Heart left ventricle (tissue), 13 donors: ENCODE measurements around the gene MFF.

Experiments
- POLR2A ChIP-seq, 2 donors: fragments of 450-650 bp; IDR thresholded peaks; one replicate each; pipeline ENCODE4 v1.6.1; 2017; ENCODE audit warnings: antibody characterized with exemption in 2 of 2, mild to moderate bottlenecking in 2 of 2, moderate library complexity in 2 of 2
- TF ChIP-seq, protein P1 (sequence below), 12 donors: fragments of 200-600 bp; sonication (generic) in 4 of 12; IDR thresholded peaks; one replicate each; pipeline versions ENCODE4 v1.5.0 to v1.8.0; 2018 to 2022; ENCODE audit warnings: antibody characterized with exemption in 12 of 12, mild to moderate bottlenecking in 5 of 12
- donor health status: ischemic (EF 13 %, LVEDD 7.1; RV severe dilation, severe dysfunction).
- donor health status: DM: no; HTN: yes; CAD: no.
- donor health status: DM: no; HTN: no; CAD: no.
- donor health status: ischemic (EF 25% LVEDD 6.9; RV normal size, moderate dysfunction).
- donor health status: ischemic (EF 25% LVEDD 5.7; RV mildly dilated, moderate dysfunction).
- donor health status: ischemic (EF 35%, LVEDD 5.7; RV mildly dilated, moderate dysfunction).
- donor health status: nonischemic (EF 11% LVEDD 7.7; RV severe dilation, severe dysfunction).
- donor health status: DM: yes; HTN: yes; CAD: no.
- donor health status: PGD.
- donor health status: ischemic (EF 29% LVEDD 5.4; RV normal size, mild dysfunction).
- donor health status: nonischemic (EF 23%, LVEDD 6.1; RV moderate dilation, normal function).

DNA sequence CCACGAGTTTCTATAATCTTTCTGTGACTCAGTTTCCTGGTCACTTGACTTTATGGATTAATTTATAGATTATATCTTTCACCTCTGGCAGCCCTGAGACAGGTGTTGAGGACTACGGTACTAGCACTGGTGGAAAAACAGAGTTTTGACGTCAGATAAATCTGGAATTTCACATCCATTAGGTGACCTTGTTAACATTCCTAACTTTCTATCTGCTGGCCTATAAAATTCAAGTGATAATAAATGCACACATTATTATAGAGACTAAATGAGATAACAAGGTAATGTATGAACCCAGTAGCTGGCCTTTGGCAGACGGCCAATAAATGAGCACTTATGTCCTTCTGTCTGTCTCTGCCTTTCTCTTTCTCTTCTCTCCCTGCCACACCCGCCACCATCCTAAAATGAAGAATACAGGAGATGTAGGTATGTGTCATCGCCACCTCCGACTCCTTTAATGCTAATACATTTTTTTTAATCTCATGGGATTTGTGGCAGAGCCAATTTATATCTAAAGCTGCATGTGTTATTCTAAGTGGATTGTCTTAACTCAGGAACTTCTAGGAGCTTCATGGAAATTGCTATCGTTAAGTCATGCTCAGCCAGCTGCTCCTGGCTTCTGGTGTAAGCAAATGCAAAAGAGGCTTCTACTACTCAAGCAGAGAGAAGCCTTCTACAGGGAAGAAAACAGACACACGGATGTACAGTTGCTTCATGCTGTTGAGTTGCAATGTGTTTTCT lies 51.8 kb downstream of the MFF start:
- TF ChIP-seq, protein P1, sequence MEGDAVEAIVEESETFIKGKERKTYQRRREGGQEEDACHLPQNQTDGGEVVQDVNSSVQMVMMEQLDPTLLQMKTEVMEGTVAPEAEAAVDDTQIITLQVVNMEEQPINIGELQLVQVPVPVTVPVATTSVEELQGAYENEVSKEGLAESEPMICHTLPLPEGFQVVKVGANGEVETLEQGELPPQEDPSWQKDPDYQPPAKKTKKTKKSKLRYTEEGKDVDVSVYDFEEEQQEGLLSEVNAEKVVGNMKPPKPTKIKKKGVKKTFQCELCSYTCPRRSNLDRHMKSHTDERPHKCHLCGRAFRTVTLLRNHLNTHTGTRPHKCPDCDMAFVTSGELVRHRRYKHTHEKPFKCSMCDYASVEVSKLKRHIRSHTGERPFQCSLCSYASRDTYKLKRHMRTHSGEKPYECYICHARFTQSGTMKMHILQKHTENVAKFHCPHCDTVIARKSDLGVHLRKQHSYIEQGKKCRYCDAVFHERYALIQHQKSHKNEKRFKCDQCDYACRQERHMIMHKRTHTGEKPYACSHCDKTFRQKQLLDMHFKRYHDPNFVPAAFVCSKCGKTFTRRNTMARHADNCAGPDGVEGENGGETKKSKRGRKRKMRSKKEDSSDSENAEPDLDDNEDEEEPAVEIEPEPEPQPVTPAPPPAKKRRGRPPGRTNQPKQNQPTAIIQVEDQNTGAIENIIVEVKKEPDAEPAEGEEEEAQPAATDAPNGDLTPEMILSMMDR (IDR thresholded peaks at IDR 0.05): no peak
- no peak for TF ChIP-seq POLR2A (IDR thresholded peaks at IDR 0.05)
